ENCODE results near the gene APOBEC4. TPM values are rescaled to one million over a fixed set of nuclear protein-coding genes. Genes with fewer than 3 reads are reported as not detected.

Gene APOBEC4
- total and polyA plus RNA-seq, 4 donors = not detected

DNA sequence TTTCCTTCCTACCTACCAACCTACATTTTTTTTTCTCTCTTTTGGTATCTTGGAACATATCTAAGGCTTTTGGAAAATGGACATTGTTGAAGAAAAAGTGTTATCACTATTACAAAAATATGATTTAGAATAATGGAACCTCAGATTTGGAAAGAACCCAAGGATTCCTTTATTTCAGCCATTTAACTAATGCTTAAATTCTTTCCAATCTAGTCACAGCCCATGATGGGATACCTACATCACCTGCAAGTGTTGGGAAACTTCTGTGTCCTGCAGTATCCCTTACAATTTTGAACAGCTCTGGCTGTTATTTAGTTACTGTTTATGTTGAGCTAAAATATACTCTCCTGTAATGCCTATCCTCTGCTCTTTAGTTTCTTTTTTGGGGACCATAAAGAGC lies 22.3 kb upstream of the APOBEC4 start:
- TF ChIP-seq FOXA2 (IDR thresholded peaks at IDR 0.05) (no peak), YY1 (IDR thresholded peaks at IDR 0.05) (no peak), NR2F2 (IDR thresholded peaks at IDR 0.05) (no peak), TAF1 (conservative IDR thresholded peaks at IDR 0.05) (no peak), EGR1 (IDR thresholded peaks at IDR 0.05; ENCODE audit: low read depth in 2 of 2) (no peak), RXRA (IDR thresholded peaks at IDR 0.05) (no peak), HNF4G (IDR thresholded peaks at IDR 0.05) (no peak), JUND (IDR thresholded peaks at IDR 0.05) (no peak), SP1 (IDR thresholded peaks at IDR 0.05) (no peak), FOXA1 (IDR thresholded peaks at IDR 0.05) (no peak), GABPA (IDR thresholded peaks at IDR 0.05 in 1 of 2, conservative IDR thresholded peaks at IDR 0.05 in 1 of 2) (no peak), HNF4A (conservative IDR thresholded peaks at IDR 0.05) (no peak), RAD21 (IDR thresholded peaks at IDR 0.05) (no peak)
- TF ChIP-seq, protein P1, sequence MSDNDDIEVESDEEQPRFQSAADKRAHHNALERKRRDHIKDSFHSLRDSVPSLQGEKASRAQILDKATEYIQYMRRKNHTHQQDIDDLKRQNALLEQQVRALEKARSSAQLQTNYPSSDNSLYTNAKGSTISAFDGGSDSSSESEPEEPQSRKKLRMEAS (IDR thresholded peaks at IDR 0.05) = no peak
- TF ChIP-seq, protein P2, sequence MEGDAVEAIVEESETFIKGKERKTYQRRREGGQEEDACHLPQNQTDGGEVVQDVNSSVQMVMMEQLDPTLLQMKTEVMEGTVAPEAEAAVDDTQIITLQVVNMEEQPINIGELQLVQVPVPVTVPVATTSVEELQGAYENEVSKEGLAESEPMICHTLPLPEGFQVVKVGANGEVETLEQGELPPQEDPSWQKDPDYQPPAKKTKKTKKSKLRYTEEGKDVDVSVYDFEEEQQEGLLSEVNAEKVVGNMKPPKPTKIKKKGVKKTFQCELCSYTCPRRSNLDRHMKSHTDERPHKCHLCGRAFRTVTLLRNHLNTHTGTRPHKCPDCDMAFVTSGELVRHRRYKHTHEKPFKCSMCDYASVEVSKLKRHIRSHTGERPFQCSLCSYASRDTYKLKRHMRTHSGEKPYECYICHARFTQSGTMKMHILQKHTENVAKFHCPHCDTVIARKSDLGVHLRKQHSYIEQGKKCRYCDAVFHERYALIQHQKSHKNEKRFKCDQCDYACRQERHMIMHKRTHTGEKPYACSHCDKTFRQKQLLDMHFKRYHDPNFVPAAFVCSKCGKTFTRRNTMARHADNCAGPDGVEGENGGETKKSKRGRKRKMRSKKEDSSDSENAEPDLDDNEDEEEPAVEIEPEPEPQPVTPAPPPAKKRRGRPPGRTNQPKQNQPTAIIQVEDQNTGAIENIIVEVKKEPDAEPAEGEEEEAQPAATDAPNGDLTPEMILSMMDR (IDR thresholded peaks at IDR 0.05; ENCODE audit: low read depth, low read length, missing input control) = no peak
- TF ChIP-seq, protein P3, sequence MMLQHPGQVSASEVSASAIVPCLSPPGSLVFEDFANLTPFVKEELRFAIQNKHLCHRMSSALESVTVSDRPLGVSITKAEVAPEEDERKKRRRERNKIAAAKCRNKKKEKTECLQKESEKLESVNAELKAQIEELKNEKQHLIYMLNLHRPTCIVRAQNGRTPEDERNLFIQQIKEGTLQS (IDR thresholded peaks at IDR 0.05) = no peak
- TF ChIP-seq, protein P4, sequence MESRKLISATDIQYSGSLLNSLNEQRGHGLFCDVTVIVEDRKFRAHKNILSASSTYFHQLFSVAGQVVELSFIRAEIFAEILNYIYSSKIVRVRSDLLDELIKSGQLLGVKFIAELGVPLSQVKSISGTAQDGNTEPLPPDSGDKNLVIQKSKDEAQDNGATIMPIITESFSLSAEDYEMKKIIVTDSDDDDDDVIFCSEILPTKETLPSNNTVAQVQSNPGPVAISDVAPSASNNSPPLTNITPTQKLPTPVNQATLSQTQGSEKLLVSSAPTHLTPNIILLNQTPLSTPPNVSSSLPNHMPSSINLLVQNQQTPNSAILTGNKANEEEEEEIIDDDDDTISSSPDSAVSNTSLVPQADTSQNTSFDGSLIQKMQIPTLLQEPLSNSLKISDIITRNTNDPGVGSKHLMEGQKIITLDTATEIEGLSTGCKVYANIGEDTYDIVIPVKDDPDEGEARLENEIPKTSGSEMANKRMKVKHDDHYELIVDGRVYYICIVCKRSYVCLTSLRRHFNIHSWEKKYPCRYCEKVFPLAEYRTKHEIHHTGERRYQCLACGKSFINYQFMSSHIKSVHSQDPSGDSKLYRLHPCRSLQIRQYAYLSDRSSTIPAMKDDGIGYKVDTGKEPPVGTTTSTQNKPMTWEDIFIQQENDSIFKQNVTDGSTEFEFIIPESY (IDR thresholded peaks at IDR 0.05) = no peak
- TF ChIP-seq, protein P5, sequence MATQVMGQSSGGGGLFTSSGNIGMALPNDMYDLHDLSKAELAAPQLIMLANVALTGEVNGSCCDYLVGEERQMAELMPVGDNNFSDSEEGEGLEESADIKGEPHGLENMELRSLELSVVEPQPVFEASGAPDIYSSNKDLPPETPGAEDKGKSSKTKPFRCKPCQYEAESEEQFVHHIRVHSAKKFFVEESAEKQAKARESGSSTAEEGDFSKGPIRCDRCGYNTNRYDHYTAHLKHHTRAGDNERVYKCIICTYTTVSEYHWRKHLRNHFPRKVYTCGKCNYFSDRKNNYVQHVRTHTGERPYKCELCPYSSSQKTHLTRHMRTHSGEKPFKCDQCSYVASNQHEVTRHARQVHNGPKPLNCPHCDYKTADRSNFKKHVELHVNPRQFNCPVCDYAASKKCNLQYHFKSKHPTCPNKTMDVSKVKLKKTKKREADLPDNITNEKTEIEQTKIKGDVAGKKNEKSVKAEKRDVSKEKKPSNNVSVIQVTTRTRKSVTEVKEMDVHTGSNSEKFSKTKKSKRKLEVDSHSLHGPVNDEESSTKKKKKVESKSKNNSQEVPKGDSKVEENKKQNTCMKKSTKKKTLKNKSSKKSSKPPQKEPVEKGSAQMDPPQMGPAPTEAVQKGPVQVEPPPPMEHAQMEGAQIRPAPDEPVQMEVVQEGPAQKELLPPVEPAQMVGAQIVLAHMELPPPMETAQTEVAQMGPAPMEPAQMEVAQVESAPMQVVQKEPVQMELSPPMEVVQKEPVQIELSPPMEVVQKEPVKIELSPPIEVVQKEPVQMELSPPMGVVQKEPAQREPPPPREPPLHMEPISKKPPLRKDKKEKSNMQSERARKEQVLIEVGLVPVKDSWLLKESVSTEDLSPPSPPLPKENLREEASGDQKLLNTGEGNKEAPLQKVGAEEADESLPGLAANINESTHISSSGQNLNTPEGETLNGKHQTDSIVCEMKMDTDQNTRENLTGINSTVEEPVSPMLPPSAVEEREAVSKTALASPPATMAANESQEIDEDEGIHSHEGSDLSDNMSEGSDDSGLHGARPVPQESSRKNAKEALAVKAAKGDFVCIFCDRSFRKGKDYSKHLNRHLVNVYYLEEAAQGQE (IDR thresholded peaks at IDR 0.05) = no peak
- no peak overlapping the region for H3K9ac ChIP-seq (ENCODE audit: low read depth in 1 of 2, low read length in 2 of 2)
- H3K27me3 ChIP-seq (ENCODE audit: control insufficient read depth in 4 of 4, insufficient read depth in 4 of 4, low read length in 3 of 4) = no peaks in the 10 kb centered on the region
- no peaks in the 10 kb centered on the region for H3K4me1 ChIP-seq (ENCODE audit: control insufficient read depth in 4 of 4, insufficient read depth in 4 of 4, low read length in 3 of 4)
- H3K36me3 ChIP-seq (ENCODE audit: control insufficient read depth in 4 of 4, insufficient read depth in 3 of 4, low read depth in 1 of 4, low read length in 3 of 4) = no peaks in the 10 kb centered on the region
- H3K9me3 ChIP-seq (ENCODE audit: control insufficient read depth in 4 of 4, low read length in 3 of 4) = no peaks in the 10 kb centered on the region
- no peak for DNase-seq (ENCODE audit: low spot score)
- no peak overlapping the region for H3K4me3 ChIP-seq (ENCODE audit: low read depth in 1 of 3, low read length in 3 of 3)
- no peak overlapping the region for H3K27ac ChIP-seq (ENCODE audit: low read depth in 1 of 2, low read length in 2 of 2)
